Neural crest cell (in vitro differentiated cells): Measurements from ENCODE around the gene CALN1. TPM values are rescaled to one million over a fixed set of nuclear protein-coding genes. Genes with fewer than 3 reads are reported as not detected.

Source experiments
- DNase-seq: peaks from one replicate; pipeline ENCODE4 v3.0.0; 2021; ENCODE audit warnings: low read depth, mixed read lengths, low spot score
- H3K27ac Mint-ChIP-seq: one replicate; pipeline ENCODE4 v1.8.0; 2021; ENCODE audit warnings: mild to moderate bottlenecking, mixed read lengths; ENCODE audit not compliant: unreplicated experiment
- H3K27me3 Mint-ChIP-seq: 2 replicates; pipeline ENCODE4 v1.8.0; 2021; ENCODE audit warnings: low read depth, mild to moderate bottlenecking, mixed read lengths
- H3K36me3 Mint-ChIP-seq: 2 replicates; pipeline ENCODE4 v1.8.0; 2021; ENCODE audit warnings: low read depth, mild to moderate bottlenecking, mixed read lengths
- H3K4me1 Mint-ChIP-seq: 2 replicates; pipeline ENCODE4 v1.8.0; 2021; ENCODE audit warnings: mixed read lengths
- H3K4me3 Mint-ChIP-seq: one replicate; pipeline ENCODE4 v1.8.0; 2021; ENCODE audit warnings: mild to moderate bottlenecking, mixed read lengths
- H3K9me3 Mint-ChIP-seq: 2 replicates; pipeline ENCODE4 v1.8.0; 2021; ENCODE audit warnings: mixed read lengths
- total RNA-seq: library from RNA; stranded (reverse); gene quantifications from 2 replicates; pipeline ENCODE4 v1.2.1, GENCODE V29; 2021
- TF ChIP-seq, protein P1 (sequence below): fragments of 200-600 bp; sonication (generic); conservative IDR thresholded peaks from 2 replicates; pipeline ENCODE4 v1.5.0; 2021; ENCODE audit warnings: antibody characterized with exemption, mild to moderate bottlenecking

The CALN1 gene
- total RNA-seq, 1 donor from 2014 or later: 0.51 TPM

DNA sequence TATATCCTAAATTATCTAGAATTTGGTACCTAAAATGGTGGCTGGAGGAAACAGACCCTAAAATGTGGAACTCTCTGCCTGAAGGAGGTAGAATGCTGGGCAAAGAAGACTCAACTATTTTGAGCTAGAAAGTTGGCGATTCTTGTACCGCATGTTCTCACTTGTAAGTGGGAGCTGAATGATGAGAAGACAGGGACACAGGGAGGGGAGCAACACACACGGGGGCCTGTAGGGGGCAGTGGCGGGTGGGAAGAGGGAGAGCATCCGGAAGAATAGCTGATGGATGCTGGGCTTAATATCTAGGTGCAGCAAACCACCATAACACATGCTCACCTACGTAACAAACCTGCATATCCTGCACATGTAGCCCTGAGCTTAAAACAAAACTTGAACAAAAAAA, 250.6 kb downstream of the CALN1 start:
- H3K27me3 Mint-ChIP-seq: peaks cover 4% of the 10 kb centered on the region
- H3K36me3 Mint-ChIP-seq: peaks cover 4% of the 10 kb centered on the region
- no peak for DNase-seq
- TF ChIP-seq, protein P1, sequence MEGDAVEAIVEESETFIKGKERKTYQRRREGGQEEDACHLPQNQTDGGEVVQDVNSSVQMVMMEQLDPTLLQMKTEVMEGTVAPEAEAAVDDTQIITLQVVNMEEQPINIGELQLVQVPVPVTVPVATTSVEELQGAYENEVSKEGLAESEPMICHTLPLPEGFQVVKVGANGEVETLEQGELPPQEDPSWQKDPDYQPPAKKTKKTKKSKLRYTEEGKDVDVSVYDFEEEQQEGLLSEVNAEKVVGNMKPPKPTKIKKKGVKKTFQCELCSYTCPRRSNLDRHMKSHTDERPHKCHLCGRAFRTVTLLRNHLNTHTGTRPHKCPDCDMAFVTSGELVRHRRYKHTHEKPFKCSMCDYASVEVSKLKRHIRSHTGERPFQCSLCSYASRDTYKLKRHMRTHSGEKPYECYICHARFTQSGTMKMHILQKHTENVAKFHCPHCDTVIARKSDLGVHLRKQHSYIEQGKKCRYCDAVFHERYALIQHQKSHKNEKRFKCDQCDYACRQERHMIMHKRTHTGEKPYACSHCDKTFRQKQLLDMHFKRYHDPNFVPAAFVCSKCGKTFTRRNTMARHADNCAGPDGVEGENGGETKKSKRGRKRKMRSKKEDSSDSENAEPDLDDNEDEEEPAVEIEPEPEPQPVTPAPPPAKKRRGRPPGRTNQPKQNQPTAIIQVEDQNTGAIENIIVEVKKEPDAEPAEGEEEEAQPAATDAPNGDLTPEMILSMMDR: peak; percentile 35
- H3K4me1 Mint-ChIP-seq: no peaks in the 10 kb centered on the region
- peaks cover 11% of the 10 kb centered on the region for H3K9me3 Mint-ChIP-seq
- no peak overlapping the region for H3K27ac Mint-ChIP-seq
- H3K4me3 Mint-ChIP-seq: no peak overlapping the region

DNA sequence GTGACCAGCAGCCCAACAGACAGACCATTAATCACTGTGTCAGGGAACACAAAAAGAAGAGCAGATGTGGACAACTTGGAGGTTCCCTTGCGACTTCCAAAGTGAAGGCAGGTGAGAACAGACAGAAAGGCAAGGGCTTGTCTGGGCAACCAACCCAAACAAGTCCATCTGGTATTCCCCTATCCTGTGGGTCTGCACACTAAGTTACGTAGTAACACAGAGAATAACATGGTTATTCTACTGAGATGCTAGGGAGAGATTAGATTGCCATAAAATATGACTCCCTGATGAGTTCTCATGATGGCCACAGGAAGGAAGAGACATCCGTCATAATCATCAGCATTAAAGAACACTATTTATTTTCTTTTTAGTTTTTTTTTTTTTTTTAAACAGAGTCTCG, 252.2 kb downstream of the CALN1 start:
- TF ChIP-seq, protein P1: no peak

DNA sequence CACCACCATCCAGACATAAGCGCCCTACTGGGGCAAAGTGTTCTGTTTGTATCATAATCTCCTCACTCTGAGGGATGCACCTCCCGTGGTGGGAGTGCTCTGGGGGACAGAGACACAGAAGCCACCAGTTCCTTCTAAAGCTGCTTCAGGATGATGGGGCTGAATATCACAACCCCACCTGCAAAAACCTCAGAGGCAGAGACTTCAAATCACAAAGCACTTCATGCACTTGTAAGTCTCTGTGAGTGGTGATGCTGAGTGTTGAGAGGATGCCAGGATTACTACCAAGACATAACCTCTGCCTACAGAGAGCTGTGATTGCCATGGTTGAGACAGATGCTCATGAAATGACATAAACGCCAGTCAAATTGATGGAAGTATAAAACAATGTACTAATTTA, 255.5 kb downstream of the CALN1 start:
- no peak overlapping the region for H3K27ac Mint-ChIP-seq
- no peak for DNase-seq
- TF ChIP-seq, protein P1: no peak
- H3K4me3 Mint-ChIP-seq: no peak overlapping the region
- no peaks in the 10 kb centered on the region for H3K27me3 Mint-ChIP-seq
- peaks cover 3% of the 10 kb centered on the region for H3K9me3 Mint-ChIP-seq
- H3K36me3 Mint-ChIP-seq: no peaks in the 10 kb centered on the region
- peaks cover 9% of the 10 kb centered on the region for H3K4me1 Mint-ChIP-seq

More for the DNA sequence above, 252.2 kb downstream of the CALN1 start:
- no peak overlapping the region for H3K27ac Mint-ChIP-seq
- no peaks in the 10 kb centered on the region for H3K4me1 Mint-ChIP-seq
- H3K36me3 Mint-ChIP-seq: peaks cover 4% of the 10 kb centered on the region
- H3K4me3 Mint-ChIP-seq: no peak overlapping the region
- peaks cover 11% of the 10 kb centered on the region for H3K9me3 Mint-ChIP-seq
- H3K27me3 Mint-ChIP-seq: no peaks in the 10 kb centered on the region
- no peak for DNase-seq

DNA sequence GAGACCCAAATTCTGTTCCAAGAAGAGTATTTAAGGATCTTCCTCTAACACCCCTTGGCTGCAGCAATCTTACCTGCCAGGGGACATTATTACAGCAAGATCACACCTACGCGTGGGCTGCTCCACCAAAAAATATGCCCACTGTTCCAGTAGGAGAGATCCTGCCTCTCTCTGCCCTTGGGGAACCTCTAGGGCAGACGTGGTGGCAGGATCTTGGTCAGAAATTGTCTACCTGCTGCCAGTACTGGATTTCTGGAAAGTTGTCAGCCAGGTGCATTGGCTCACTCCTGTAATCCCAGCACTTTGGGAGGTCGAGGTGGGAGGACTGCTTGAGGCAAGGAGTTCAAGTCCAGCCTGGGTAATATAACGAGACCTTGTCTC, 259.0 kb downstream of the CALN1 start:
- Mint-ChIP-seq H3K4me1 (peaks cover 9% of the 10 kb centered on the region), H3K27ac (no peak overlapping the region), H3K4me3 (no peak overlapping the region), H3K9me3 (no peaks in the 10 kb centered on the region), H3K27me3 (no peaks in the 10 kb centered on the region), H3K36me3 (no peaks in the 10 kb centered on the region)
- TF ChIP-seq, protein P1: no peak
- DNase-seq: no peak

DNA sequence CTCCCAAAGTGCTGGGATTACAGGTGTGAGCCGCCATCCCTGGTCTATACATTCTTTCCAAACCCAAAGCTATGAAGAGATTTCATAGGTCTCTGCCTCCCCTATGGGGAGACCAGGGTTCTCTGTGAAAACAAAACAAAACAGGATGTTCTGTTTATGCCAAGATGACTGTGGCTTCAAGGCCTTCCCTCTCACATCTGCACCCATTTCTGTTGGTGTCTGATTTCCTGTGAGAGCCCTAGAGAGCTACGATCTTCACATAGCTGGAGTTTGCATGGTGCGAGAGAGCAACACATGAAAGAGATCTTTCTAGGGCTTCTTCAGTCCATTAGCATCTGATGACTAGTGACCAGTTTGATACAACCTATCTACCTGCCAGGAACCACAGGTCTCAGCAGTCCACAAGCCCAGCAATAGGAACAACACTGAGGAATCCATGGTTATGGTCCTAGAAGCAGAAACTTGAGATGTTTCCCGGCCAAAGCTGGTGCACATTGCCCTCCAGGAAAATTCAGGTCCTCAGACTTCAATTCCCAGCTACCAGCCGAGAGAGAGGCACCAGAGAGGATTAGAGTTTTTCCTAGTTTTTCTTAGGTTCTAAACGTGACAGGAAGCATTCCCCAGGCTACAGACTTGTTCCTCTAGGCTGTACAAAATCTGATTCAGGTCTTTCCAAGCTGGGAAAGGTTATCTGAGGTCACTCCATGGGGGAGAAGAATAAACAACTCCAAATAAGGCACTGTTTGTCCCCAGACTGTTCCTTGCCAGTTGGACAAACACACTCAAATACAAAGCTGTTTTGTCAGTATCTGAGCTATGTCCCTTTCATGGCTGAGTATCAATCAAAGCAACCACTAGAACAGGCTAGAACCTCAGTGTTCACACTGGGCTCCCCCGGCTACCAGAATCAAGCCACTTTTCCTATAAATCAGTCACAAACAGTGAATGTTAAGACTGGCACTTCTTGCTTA, 259.7 kb downstream of the CALN1 start:
- H3K27me3 Mint-ChIP-seq: no peaks in the 10 kb centered on the region
- DNase-seq: no peak
- TF ChIP-seq, protein P1: no peak
- H3K4me3 Mint-ChIP-seq: no peak overlapping the region
- no peak overlapping the region for H3K27ac Mint-ChIP-seq
- H3K4me1 Mint-ChIP-seq: peaks cover 9% of the 10 kb centered on the region
- H3K36me3 Mint-ChIP-seq: no peaks in the 10 kb centered on the region
- H3K9me3 Mint-ChIP-seq: no peaks in the 10 kb centered on the region
